ENCODE results near the gene GPR62.
"Not testable (repeated sequence)": the region's sequence is repeated elsewhere in the genome, so short reads cannot be mapped to it uniquely, and the experiment has no call there.

GPR62 gene

GRCh38 chr3:51955175-51955892 lies at the start of gene GPR62:
Gene GPR62 (plus strand): TSS chr3:51955381. CDS start chr3:51955653, 272 bp downstream.
- Mint-ChIP-seq H3K9me3 (no peaks in the 10 kb centered on the region), H3K36me3 (ENCODE audit: low read depth) (peaks cover 5% of the 10 kb centered on the region), H3K4me3 (no peak within 1 kb of the TSS), H3K27ac (no peak within 1 kb of the TSS), H3K27me3 (ENCODE audit: low read depth) (peaks cover 44% of the 10 kb centered on the region), H3K4me1 (ENCODE audit: low read depth) (peaks cover 3% of the 10 kb centered on the region)

- Mint-ChIP-seq H3K27me3 (ENCODE audit: low read depth) (peaks cover 7% of the 10 kb centered on the region), H3K27ac (no peak overlapping the region), H3K36me3 (ENCODE audit: low read depth) (peaks cover 3% of the 10 kb centered on the region)
These were observed 47.2 kb upstream of the GPR62 start for GRCh38 chr3:51908026-51908425.

GRCh38 chr3:51916418-51916817 lies 38.8 kb upstream of the GPR62 start:
- H3K9me3 Mint-ChIP-seq = no peaks in the 10 kb centered on the region
- no peak overlapping the region for H3K27ac Mint-ChIP-seq
- no peaks in the 10 kb centered on the region for H3K36me3 Mint-ChIP-seq (ENCODE audit: low read depth)
- peaks cover 22% of the 10 kb centered on the region for H3K27me3 Mint-ChIP-seq (ENCODE audit: low read depth)
- H3K4me1 Mint-ChIP-seq (ENCODE audit: low read depth) = no peaks in the 10 kb centered on the region
- H3K4me3 Mint-ChIP-seq = no peak overlapping the region

More at GRCh38 chr3:51908026-51908425, 47.2 kb upstream of the GPR62 start:
- H3K9me3 Mint-ChIP-seq = peaks cover 10% of the 10 kb centered on the region
- no peaks in the 10 kb centered on the region for H3K4me1 Mint-ChIP-seq (ENCODE audit: low read depth)
- H3K4me3 Mint-ChIP-seq = no peak overlapping the region

- Mint-ChIP-seq H3K4me1 (ENCODE audit: low read depth) (no peaks in the 10 kb centered on the region), H3K36me3 (ENCODE audit: low read depth) (no peaks in the 10 kb centered on the region), H3K27me3 (ENCODE audit: low read depth) (peaks cover 16% of the 10 kb centered on the region), H3K9me3 (no peaks in the 10 kb centered on the region), H3K27ac (no peak overlapping the region), H3K4me3 (no peak overlapping the region)
These were observed 34.1 kb upstream of the GPR62 start for GRCh38 chr3:51921081-51921578.

GRCh38 chr3:51927061-51927977 lies 27.9 kb upstream of the GPR62 start:
- H3K27ac Mint-ChIP-seq = no peak overlapping the region
- peaks cover 2% of the 10 kb centered on the region for H3K36me3 Mint-ChIP-seq (ENCODE audit: low read depth)
- H3K9me3 Mint-ChIP-seq = no peaks in the 10 kb centered on the region
- H3K27me3 Mint-ChIP-seq (ENCODE audit: low read depth) = no peaks in the 10 kb centered on the region
- no peaks in the 10 kb centered on the region for H3K4me1 Mint-ChIP-seq (ENCODE audit: low read depth)
- H3K4me3 Mint-ChIP-seq = no peak overlapping the region

GRCh38 chr3:51928438-51928837 lies 26.7 kb upstream of the GPR62 start:
- H3K9me3 Mint-ChIP-seq = no peaks in the 10 kb centered on the region
- peaks cover 2% of the 10 kb centered on the region for H3K36me3 Mint-ChIP-seq (ENCODE audit: low read depth)
- no peak overlapping the region for H3K27ac Mint-ChIP-seq
- H3K27me3 Mint-ChIP-seq (ENCODE audit: low read depth) = no peaks in the 10 kb centered on the region
- H3K4me1 Mint-ChIP-seq (ENCODE audit: low read depth) = no peaks in the 10 kb centered on the region
- no peak overlapping the region for H3K4me3 Mint-ChIP-seq

GRCh38 chr3:51928981-51929380 lies 26.2 kb upstream of the GPR62 start:
- H3K4me3 Mint-ChIP-seq; H3K36me3 Mint-ChIP-seq (ENCODE audit: low read depth); H3K9me3 Mint-ChIP-seq; H3K27ac Mint-ChIP-seq; H3K27me3 Mint-ChIP-seq (ENCODE audit: low read depth); H3K4me1 Mint-ChIP-seq (ENCODE audit: low read depth): not testable (repeated sequence)

- no peaks in the 10 kb centered on the region for H3K4me1 Mint-ChIP-seq (ENCODE audit: low read depth)
- H3K9me3 Mint-ChIP-seq = no peaks in the 10 kb centered on the region
- H3K36me3 Mint-ChIP-seq (ENCODE audit: low read depth) = peaks cover 4% of the 10 kb centered on the region
- H3K27ac Mint-ChIP-seq = no peak overlapping the region
- no peak overlapping the region for H3K4me3 Mint-ChIP-seq
- H3K27me3 Mint-ChIP-seq (ENCODE audit: low read depth) = no peaks in the 10 kb centered on the region
These were observed 25.7 kb upstream of the GPR62 start for GRCh38 chr3:51929420-51930003.

GRCh38 chr3:51930439-51930838 lies 24.7 kb upstream of the GPR62 start:
- no peaks in the 10 kb centered on the region for H3K4me1 Mint-ChIP-seq (ENCODE audit: low read depth)
- H3K9me3 Mint-ChIP-seq = no peaks in the 10 kb centered on the region
- no peak overlapping the region for H3K4me3 Mint-ChIP-seq
- peaks cover 4% of the 10 kb centered on the region for H3K36me3 Mint-ChIP-seq (ENCODE audit: low read depth)
- no peaks in the 10 kb centered on the region for H3K27me3 Mint-ChIP-seq (ENCODE audit: low read depth)
- H3K27ac Mint-ChIP-seq = no peak overlapping the region

GRCh38 chr3:51931756-51932155 lies 23.4 kb upstream of the GPR62 start:
- Mint-ChIP-seq H3K4me3 (no peak overlapping the region), H3K36me3 (ENCODE audit: low read depth) (peaks cover 6% of the 10 kb centered on the region), H3K4me1 (ENCODE audit: low read depth) (no peaks in the 10 kb centered on the region), H3K27me3 (ENCODE audit: low read depth) (no peaks in the 10 kb centered on the region), H3K9me3 (no peaks in the 10 kb centered on the region), H3K27ac (no peak overlapping the region)

- no peaks in the 10 kb centered on the region for H3K4me1 Mint-ChIP-seq (ENCODE audit: low read depth)
- H3K36me3 Mint-ChIP-seq (ENCODE audit: low read depth) = peaks cover 12% of the 10 kb centered on the region
- no peak overlapping the region for H3K27ac Mint-ChIP-seq
- H3K27me3 Mint-ChIP-seq (ENCODE audit: low read depth) = no peaks in the 10 kb centered on the region
- H3K4me3 Mint-ChIP-seq = no peak overlapping the region
- H3K9me3 Mint-ChIP-seq = no peaks in the 10 kb centered on the region
These were observed 22.5 kb upstream of the GPR62 start for GRCh38 chr3:51932471-51933370.

- H3K27me3 Mint-ChIP-seq (ENCODE audit: low read depth) = no peaks in the 10 kb centered on the region
- peaks cover 14% of the 10 kb centered on the region for H3K36me3 Mint-ChIP-seq (ENCODE audit: low read depth)
- no peaks in the 10 kb centered on the region for H3K9me3 Mint-ChIP-seq
- H3K4me3 Mint-ChIP-seq = no peak overlapping the region
- no peak overlapping the region for H3K27ac Mint-ChIP-seq
- peaks cover 3% of the 10 kb centered on the region for H3K4me1 Mint-ChIP-seq (ENCODE audit: low read depth)
These were observed 21.6 kb upstream of the GPR62 start for GRCh38 chr3:51933471-51934138.

GRCh38 chr3:51934139-51934850 lies 20.9 kb upstream of the GPR62 start:
- Mint-ChIP-seq H3K4me1 (ENCODE audit: low read depth) (peaks cover 6% of the 10 kb centered on the region), H3K27me3 (ENCODE audit: low read depth) (no peaks in the 10 kb centered on the region), H3K9me3 (no peaks in the 10 kb centered on the region), H3K27ac (no peak overlapping the region), H3K36me3 (ENCODE audit: low read depth) (peaks cover 14% of the 10 kb centered on the region), H3K4me3 (no peak overlapping the region)

All from T-helper 1 cell treated with Interleukin-12 subunit alpha and Interleukin-12 subunit beta and Interleukin-4 antibody, amounts not matched to agents 30 μg/mL and 1 μg/mL, for 36 hours (primary cell).